ENCODE data around the gene INVS.

DNA sequence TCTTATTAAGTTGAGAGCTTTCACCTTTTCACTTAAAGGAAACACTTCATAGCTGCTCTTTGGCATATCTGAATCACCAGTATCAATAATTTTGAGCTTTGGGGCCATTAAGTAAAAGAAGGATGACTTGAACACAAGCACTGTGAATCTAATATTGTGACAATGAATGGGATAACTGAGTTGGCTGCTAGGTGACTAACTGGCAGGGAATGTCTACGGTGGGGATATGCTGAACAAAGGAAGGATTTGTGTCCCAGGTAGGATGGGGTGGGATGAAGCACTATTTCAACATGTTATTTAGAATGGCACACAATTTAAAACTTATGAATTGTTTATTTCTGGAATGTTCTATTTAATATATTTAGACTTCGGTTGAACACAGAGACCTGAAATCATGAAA is 130.1 kb downstream of the INVS start:
- TF ChIP-seq, protein P1, sequence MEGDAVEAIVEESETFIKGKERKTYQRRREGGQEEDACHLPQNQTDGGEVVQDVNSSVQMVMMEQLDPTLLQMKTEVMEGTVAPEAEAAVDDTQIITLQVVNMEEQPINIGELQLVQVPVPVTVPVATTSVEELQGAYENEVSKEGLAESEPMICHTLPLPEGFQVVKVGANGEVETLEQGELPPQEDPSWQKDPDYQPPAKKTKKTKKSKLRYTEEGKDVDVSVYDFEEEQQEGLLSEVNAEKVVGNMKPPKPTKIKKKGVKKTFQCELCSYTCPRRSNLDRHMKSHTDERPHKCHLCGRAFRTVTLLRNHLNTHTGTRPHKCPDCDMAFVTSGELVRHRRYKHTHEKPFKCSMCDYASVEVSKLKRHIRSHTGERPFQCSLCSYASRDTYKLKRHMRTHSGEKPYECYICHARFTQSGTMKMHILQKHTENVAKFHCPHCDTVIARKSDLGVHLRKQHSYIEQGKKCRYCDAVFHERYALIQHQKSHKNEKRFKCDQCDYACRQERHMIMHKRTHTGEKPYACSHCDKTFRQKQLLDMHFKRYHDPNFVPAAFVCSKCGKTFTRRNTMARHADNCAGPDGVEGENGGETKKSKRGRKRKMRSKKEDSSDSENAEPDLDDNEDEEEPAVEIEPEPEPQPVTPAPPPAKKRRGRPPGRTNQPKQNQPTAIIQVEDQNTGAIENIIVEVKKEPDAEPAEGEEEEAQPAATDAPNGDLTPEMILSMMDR (IDR thresholded peaks at IDR 0.05; ENCODE audit: extremely low read depth in 1 of 2, insufficient read depth in 1 of 2, low read depth in 1 of 2, low read length in 2 of 2), result no peak
- TF ChIP-seq POLR2A (IDR thresholded peaks at IDR 0.05; ENCODE audit: low read depth, low read length) (no peak), POLR2AphosphoS5 (IDR thresholded peaks at IDR 0.05; ENCODE audit: insufficient read depth, low read depth, low read length) (no peak), EZH2 (IDR thresholded peaks at IDR 0.05; ENCODE audit: borderline replicate concordance, low read depth, low read length, severe bottlenecking) (no peak)
